ENCODE data around the gene BPIFB1. TPM values are rescaled to one million over a fixed set of nuclear protein-coding genes. Genes with fewer than 3 reads are reported as not detected.

Gene BPIFB1
- total RNA-seq, 1 donor from 2014 or later, result not detected

DNA sequence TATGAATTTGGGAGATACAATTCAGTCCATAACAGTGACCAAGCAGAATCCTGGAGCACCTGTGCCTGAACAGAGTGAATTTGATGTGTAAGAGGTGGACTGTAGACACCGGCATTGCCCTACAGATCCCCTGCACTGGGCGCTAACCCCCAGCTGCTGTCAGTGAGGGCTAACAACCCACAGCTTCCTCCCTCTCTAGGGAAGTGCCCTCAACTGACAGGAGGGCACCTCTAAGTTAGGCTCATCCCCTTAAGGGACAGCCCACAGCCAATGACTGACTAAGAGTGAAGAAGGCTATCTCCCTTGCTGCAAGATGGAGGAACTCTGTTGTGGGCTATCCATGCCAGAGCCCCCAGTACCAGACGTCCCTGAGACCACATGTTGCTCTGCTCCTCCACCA lies 15.3 kb upstream of the BPIFB1 start:
- no peak overlapping the region for H3K4me3 ChIP-seq (ENCODE audit: low read length in 3 of 3)
- no peaks in the 10 kb centered on the region for H3K9me3 ChIP-seq (ENCODE audit: control insufficient read depth in 3 of 3, low read length in 3 of 3)
- H3K9ac ChIP-seq (ENCODE audit: low read depth in 1 of 3, low read length in 3 of 3), result no peak overlapping the region
- no peak overlapping the region for H3K27ac ChIP-seq (ENCODE audit: low read depth, low read length)
- H3K27me3 ChIP-seq (ENCODE audit: control insufficient read depth in 3 of 3, insufficient read depth in 3 of 3, low read length in 3 of 3), result peaks cover 7 to 25% (median 23%) of the 10 kb centered on the region in 3 donors
- H3K36me3 ChIP-seq (ENCODE audit: control insufficient read depth in 3 of 3, insufficient read depth in 3 of 3, low read length in 3 of 3), result no peaks in the 10 kb centered on the region
- H3K4me1 ChIP-seq (ENCODE audit: control insufficient read depth in 3 of 3, insufficient read depth in 3 of 3, low read length in 3 of 3), result no peaks in the 10 kb centered on the region

DNA sequence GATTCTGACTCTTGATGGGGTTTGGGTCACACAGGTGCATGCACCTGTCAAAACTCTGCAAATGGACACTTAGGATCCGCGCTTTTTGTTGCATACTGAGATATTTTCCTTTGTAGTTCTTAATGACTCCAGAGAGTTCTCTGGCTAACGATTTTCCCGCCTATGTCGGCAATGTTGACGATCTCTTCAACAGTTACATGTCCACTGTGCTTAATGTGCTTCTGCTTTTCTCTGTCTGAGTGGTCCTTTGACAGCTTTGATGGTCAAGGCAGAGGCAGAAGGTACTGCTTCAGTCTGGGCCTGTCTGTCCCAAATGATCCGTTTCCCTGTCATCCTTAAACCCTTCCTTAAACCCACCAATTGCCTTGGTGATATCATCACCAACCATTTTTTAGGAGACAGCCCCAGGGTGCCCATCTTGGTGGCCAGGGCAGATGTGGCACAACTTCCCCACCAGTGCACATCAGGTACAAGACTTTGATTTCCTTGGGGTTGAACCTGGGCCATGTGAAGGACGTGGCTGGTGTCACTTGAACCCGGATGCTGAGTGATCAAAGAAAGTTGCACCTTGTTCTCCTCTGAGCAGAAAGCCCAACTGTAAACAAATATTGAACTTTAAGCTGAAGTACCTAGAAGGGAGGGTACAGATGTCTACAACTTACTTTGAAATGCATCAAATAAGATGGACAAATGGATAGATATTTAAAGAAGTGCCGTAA lies 10.7 kb upstream of the BPIFB1 start:
- Histone ChIP-seq H3K9me3 (ENCODE audit: control insufficient read depth in 3 of 3, low read length in 3 of 3) (no peaks in the 10 kb centered on the region), H3K36me3 (ENCODE audit: control insufficient read depth in 3 of 3, insufficient read depth in 3 of 3, low read length in 3 of 3) (no peaks in the 10 kb centered on the region), H3K27ac (ENCODE audit: low read depth, low read length) (no peak overlapping the region), H3K4me3 (ENCODE audit: low read length in 3 of 3) (no peak overlapping the region), H3K27me3 (ENCODE audit: control insufficient read depth in 3 of 3, insufficient read depth in 3 of 3, low read length in 3 of 3) (peaks cover 7 to 25% (median 13%) of the 10 kb centered on the region in 3 donors), H3K4me1 (ENCODE audit: control insufficient read depth in 3 of 3, insufficient read depth in 3 of 3, low read length in 3 of 3) (no peaks in the 10 kb centered on the region), H3K9ac (ENCODE audit: low read depth in 1 of 3, low read length in 3 of 3) (no peak overlapping the region)

DNA sequence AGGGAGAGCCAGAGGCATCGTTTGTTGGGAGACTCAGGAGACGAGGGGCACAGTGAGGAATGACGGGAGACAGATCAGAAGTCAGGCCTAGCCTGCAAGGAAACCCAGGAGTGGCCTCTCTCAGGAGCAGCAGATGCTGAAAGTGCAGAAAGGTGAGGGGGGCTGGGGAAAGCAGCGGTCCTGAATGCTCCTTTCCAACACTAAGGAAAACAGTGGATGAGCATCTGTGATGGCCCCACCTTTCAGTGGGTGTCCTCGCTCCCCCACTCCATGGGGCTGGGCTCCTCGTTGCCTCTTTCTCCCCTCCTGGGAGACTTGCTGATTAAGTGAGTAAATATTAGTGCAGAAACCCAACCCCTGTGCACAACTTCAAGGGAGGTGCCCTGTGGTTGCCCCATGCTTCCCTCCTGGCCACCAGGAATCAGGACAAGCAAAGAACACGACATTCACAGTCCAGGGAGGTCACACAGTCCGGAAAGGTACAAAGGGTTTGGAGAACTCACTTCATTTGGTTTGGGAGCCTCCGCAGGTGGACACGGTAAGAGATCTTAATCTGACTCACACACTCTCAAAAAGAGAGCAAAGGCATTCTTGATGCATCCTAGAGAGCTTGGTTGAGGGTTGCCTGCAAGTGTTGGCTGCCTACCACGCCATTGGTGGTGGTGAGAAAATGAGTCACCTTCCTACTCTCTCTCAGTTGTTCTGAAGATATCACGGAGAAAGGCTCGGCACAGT lies 9.7 kb upstream of the BPIFB1 start:
- peaks cover 7 to 34% (median 14%) of the 10 kb centered on the region in 3 donors for H3K27me3 ChIP-seq (ENCODE audit: control insufficient read depth in 3 of 3, insufficient read depth in 3 of 3, low read length in 3 of 3)
- no peak overlapping the region for H3K27ac ChIP-seq (ENCODE audit: low read depth, low read length)
- H3K9me3 ChIP-seq (ENCODE audit: control insufficient read depth in 3 of 3, low read length in 3 of 3), result no peaks in the 10 kb centered on the region
- no peaks in the 10 kb centered on the region for H3K36me3 ChIP-seq (ENCODE audit: control insufficient read depth in 3 of 3, insufficient read depth in 3 of 3, low read length in 3 of 3)
- H3K9ac ChIP-seq (ENCODE audit: low read depth in 1 of 3, low read length in 3 of 3), result no peak overlapping the region
- no peak overlapping the region for H3K4me3 ChIP-seq (ENCODE audit: low read length in 3 of 3)
- H3K4me1 ChIP-seq (ENCODE audit: control insufficient read depth in 3 of 3, insufficient read depth in 3 of 3, low read length in 3 of 3), result no peaks in the 10 kb centered on the region

DNA sequence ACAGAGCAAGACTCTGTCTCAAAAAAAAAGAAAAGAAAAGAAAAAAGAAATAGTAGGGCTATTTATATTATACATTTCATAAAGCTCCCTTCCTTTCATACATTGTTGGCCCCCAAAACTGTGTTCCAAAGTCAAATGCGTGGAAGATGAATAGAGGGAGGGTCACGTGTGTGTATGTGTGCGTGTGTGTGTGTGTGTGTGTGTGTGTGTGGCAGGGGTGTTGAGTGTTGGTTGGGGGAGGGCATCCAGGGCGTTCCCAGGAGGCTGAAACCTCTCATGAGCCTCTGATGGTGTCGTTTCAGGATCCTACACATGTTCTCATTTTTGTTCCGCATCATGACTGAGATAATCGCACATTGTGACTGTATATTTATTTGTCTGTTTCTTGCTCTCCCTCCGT lies 7.8 kb upstream of the BPIFB1 start:
- Histone ChIP-seq H3K4me1 (ENCODE audit: control insufficient read depth in 3 of 3, insufficient read depth in 3 of 3, low read length in 3 of 3) (no peaks in the 10 kb centered on the region), H3K9ac (ENCODE audit: low read depth in 1 of 3, low read length in 3 of 3) (no peak overlapping the region), H3K27me3 (ENCODE audit: control insufficient read depth in 3 of 3, insufficient read depth in 3 of 3, low read length in 3 of 3) (peaks cover 10 to 44% (median 24%) of the 10 kb centered on the region in 3 donors), H3K4me3 (ENCODE audit: low read length in 3 of 3) (no peak overlapping the region), H3K9me3 (ENCODE audit: control insufficient read depth in 3 of 3, low read length in 3 of 3) (no peaks in the 10 kb centered on the region), H3K36me3 (ENCODE audit: control insufficient read depth in 3 of 3, insufficient read depth in 3 of 3, low read length in 3 of 3) (no peaks in the 10 kb centered on the region), H3K27ac (ENCODE audit: low read depth, low read length) (no peak overlapping the region)

DNA sequence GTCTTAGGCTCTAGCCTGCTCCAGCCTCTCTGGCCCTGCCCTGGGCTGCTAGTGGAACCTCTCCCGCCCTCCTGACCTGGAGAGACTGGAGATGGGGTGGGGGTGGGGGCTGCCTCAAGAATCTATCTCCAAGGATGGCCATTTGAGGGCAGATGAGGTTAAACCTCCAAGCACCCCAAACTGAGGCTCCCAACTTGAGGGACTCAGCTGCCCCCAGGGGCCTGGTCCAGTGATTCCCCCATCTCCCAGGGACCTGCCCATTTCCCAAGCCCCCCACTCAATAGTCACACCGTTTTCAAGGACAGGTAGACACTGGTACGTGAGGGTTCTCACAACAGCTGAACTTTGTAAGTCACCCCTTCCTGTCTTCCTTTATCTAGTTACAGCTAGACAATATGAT lies 7.1 kb upstream of the BPIFB1 start:
- H3K4me3 ChIP-seq (ENCODE audit: low read length in 3 of 3), result no peak overlapping the region
- no peak overlapping the region for H3K27ac ChIP-seq (ENCODE audit: low read depth, low read length)
- H3K9me3 ChIP-seq (ENCODE audit: control insufficient read depth in 3 of 3, low read length in 3 of 3), result no peaks in the 10 kb centered on the region
- H3K27me3 ChIP-seq (ENCODE audit: control insufficient read depth in 3 of 3, insufficient read depth in 3 of 3, low read length in 3 of 3), result peaks cover 13 to 43% (median 26%) of the 10 kb centered on the region in 3 donors
- H3K9ac ChIP-seq (ENCODE audit: low read depth in 1 of 3, low read length in 3 of 3), result no peak overlapping the region
- H3K4me1 ChIP-seq (ENCODE audit: control insufficient read depth in 3 of 3, insufficient read depth in 3 of 3, low read length in 3 of 3), result no peaks in the 10 kb centered on the region
- no peaks in the 10 kb centered on the region for H3K36me3 ChIP-seq (ENCODE audit: control insufficient read depth in 3 of 3, insufficient read depth in 3 of 3, low read length in 3 of 3)

DNA sequence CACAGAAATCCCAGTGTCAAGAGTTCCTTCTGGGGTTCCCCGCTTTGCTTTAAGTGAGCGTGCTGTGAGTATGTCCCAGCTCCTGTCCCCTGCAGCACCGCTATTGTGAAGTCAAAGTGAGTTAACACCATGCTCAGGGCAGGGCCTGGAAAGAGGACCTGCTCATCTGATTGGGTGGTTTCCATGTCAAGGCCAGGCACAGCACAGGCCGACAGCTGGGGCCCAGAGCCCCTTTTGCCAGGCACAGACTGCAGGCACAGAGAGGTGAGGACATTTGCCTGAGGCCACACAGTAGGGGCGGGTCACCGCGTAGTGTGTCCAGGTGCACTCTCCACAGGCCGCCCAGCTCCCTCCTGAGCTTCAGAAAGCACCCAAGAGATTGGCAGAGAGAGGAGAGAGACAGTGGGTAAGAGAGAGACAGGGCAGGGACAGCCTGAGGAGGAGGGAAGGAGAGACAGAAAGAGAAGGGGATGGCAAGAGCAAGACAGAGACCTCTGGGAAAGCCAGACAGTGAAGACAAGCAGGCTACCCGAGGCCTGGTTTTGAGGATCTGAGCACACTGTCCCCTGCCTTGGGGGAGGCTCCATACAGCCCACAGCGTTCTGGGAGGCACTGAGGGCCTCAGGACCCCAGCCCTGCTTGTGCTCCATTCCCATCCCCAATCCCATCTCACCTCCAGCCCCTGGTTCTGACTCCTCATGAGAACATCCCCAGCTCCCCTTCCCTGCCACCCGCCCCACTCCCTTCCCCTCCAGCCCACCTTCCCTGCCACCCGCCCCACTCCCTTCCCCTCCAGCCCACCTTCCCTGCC lies 6.5 kb upstream of the BPIFB1 start:
- H3K27ac ChIP-seq (ENCODE audit: low read depth, low read length), result no peak overlapping the region
- H3K9ac ChIP-seq (ENCODE audit: low read depth in 1 of 3, low read length in 3 of 3), result no peak overlapping the region
- no peaks in the 10 kb centered on the region for H3K4me1 ChIP-seq (ENCODE audit: control insufficient read depth in 3 of 3, insufficient read depth in 3 of 3, low read length in 3 of 3)
- peaks cover 16 to 42% (median 30%) of the 10 kb centered on the region in 3 donors for H3K27me3 ChIP-seq (ENCODE audit: control insufficient read depth in 3 of 3, insufficient read depth in 3 of 3, low read length in 3 of 3)
- H3K9me3 ChIP-seq (ENCODE audit: control insufficient read depth in 3 of 3, low read length in 3 of 3), result no peaks in the 10 kb centered on the region
- no peak overlapping the region for H3K4me3 ChIP-seq (ENCODE audit: low read length in 3 of 3)
- H3K36me3 ChIP-seq (ENCODE audit: control insufficient read depth in 3 of 3, insufficient read depth in 3 of 3, low read length in 3 of 3), result no peaks in the 10 kb centered on the region

DNA sequence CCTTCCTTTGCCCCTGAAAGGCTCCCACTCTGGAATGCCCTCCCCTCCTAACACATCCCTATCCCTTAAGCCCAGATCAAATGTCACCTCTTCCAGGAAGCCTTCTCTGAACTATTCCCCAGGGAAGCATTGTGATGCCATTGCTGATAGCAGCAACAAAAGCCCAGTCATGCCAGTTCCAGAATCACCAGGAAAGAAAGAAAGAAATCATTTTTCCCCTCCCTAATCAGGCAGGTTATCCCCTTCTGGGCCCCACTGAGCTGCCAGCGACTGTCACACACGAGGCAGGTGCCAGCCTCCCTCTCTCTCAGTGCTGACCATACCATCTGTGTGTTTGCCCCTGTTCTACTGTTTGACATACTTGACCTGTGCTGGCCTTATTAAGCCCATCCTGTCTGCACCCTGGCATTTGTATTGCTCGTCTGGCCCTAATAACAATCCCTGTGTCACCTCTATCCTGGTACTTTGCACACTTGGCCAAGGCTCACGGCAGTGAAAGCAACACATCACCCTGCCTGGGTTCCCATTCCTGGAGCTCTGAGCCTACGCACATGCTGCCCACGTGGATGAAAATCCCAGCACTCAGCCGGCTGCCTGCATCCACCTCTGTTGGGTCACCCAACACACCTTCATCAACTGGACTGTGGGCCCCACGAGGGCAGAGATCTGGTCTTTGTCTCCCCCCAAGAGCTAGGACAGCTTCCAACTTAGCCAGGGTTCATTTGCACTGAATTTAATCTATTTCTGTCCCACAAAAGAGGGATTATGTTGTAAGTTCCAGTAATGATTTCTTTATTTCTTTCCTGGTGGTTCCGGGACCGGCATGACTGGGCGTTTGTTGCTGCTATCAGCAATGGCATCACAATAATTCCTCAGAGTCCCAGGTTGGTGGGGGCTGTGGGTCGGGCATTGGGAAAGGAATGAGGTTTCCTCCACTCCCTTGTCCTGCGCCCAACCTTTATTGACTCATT lies 5.3 kb upstream of the BPIFB1 start:
- Histone ChIP-seq H3K9me3 (ENCODE audit: control insufficient read depth in 3 of 3, low read length in 3 of 3) (no peaks in the 10 kb centered on the region), H3K4me1 (ENCODE audit: control insufficient read depth in 3 of 3, insufficient read depth in 3 of 3, low read length in 3 of 3) (no peaks in the 10 kb centered on the region), H3K36me3 (ENCODE audit: control insufficient read depth in 3 of 3, insufficient read depth in 3 of 3, low read length in 3 of 3) (no peaks in the 10 kb centered on the region), H3K9ac (ENCODE audit: low read depth in 1 of 3, low read length in 3 of 3) (no peak overlapping the region), H3K27ac (ENCODE audit: low read depth, low read length) (no peak overlapping the region), H3K27me3 (ENCODE audit: control insufficient read depth in 3 of 3, insufficient read depth in 3 of 3, low read length in 3 of 3) (peaks cover 18 to 47% (median 41%) of the 10 kb centered on the region in 3 donors), H3K4me3 (ENCODE audit: low read length in 3 of 3) (no peak overlapping the region)

DNA sequence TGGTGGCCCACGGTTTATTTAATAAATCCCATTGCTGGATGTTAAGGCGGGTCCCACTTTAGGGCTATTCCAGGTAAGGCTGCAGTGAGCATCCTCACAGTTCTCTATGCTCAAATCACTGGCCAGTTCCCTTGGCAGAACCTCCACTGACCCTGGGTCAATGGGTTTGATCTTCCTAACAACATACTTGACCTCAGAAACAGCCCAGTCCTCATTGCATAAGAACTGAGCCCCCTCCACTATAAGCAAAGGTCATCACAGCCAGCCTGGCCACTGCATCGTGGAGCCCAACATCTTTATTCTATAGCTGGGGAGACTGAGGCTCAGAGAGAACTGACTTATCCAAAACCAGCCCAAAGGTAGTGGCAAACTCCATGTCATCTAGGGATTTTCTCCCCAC lies 4.3 kb upstream of the BPIFB1 start:
- Histone ChIP-seq H3K27me3 (ENCODE audit: control insufficient read depth in 3 of 3, insufficient read depth in 3 of 3, low read length in 3 of 3) (peaks cover 18 to 53% (median 41%) of the 10 kb centered on the region in 3 donors), H3K9ac (ENCODE audit: low read depth in 1 of 3, low read length in 3 of 3) (no peak overlapping the region), H3K27ac (ENCODE audit: low read depth, low read length) (no peak overlapping the region), H3K9me3 (ENCODE audit: control insufficient read depth in 3 of 3, low read length in 3 of 3) (no peaks in the 10 kb centered on the region), H3K36me3 (ENCODE audit: control insufficient read depth in 3 of 3, insufficient read depth in 3 of 3, low read length in 3 of 3) (no peaks in the 10 kb centered on the region), H3K4me3 (ENCODE audit: low read length in 3 of 3) (no peak overlapping the region), H3K4me1 (ENCODE audit: control insufficient read depth in 3 of 3, insufficient read depth in 3 of 3, low read length in 3 of 3) (no peaks in the 10 kb centered on the region)

DNA sequence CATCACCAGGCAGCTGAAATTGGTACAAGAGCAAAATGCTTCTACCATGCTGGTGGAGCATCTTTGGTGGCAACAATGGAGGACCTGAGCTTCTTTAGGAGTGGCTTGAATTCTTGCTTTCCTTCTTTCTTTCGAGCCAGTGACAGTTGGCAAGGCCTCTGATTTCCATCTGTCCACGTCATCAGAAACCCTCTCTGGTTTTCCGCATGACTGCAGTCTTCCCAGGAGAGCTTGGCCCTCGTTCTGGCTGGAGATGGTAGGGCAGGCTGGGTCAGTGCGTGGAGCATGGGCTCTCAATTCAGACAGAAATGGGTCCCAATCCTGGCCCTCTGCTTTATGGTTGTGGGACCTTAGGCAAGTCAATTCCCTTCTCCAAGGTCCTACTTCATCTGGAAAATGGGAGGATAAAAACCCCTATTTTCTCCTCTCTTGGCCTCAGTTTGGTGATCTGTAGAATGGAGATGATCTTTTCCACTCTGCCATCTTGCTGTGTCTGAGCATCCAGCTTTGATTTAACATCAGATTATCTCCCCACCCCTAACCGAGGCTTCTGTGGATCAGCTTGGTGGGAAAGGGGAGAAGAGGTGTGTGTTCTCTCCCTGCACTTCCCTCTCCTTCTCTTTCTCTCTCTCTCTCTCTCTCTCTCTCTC lies 3.6 kb upstream of the BPIFB1 start:
- Histone ChIP-seq H3K27ac (ENCODE audit: low read depth, low read length) (no peak overlapping the region), H3K9ac (ENCODE audit: low read depth in 1 of 3, low read length in 3 of 3) (no peak overlapping the region), H3K9me3 (ENCODE audit: control insufficient read depth in 3 of 3, low read length in 3 of 3) (no peaks in the 10 kb centered on the region), H3K36me3 (ENCODE audit: control insufficient read depth in 3 of 3, insufficient read depth in 3 of 3, low read length in 3 of 3) (no peaks in the 10 kb centered on the region), H3K4me3 (ENCODE audit: low read length in 3 of 3) (no peak overlapping the region), H3K27me3 (ENCODE audit: control insufficient read depth in 3 of 3, insufficient read depth in 3 of 3, low read length in 3 of 3) (peaks cover 18 to 54% (median 46%) of the 10 kb centered on the region in 3 donors), H3K4me1 (ENCODE audit: control insufficient read depth in 3 of 3, insufficient read depth in 3 of 3, low read length in 3 of 3) (no peaks in the 10 kb centered on the region)
